Mesodermal cell (in vitro differentiated cells): Measurements from ENCODE around the gene LHX1.

Source experiments
- H3K27ac ChIP-seq: 2 replicates; pipeline ENCODE4 v1.7.0; 2013; ENCODE audit warnings: mild to moderate bottlenecking, low read depth, low read length, moderate library complexity; ENCODE audit not compliant: severe bottlenecking
- H3K36me3 ChIP-seq: 2 replicates; pipeline ENCODE4 v1.7.1; 2013; ENCODE audit warnings: mild to moderate bottlenecking, low read length, moderate library complexity; ENCODE audit not compliant: control insufficient read depth, insufficient read depth
- H3K4me1 ChIP-seq: one replicate; pipeline ENCODE4 v1.7.1; 2013; ENCODE audit warnings: mild to moderate bottlenecking, low read length; ENCODE audit not compliant: insufficient read depth, control insufficient read depth, poor library complexity, severe bottlenecking
- H3K4me3 ChIP-seq: 2 replicates; pipeline ENCODE4 v1.7.0; 2013; ENCODE audit warnings: low read length, control low read depth, mild to moderate bottlenecking; ENCODE audit not compliant: insufficient read depth, poor library complexity, severe bottlenecking; ENCODE audit errors: extremely low read depth
- H3K9me3 ChIP-seq: 2 replicates; pipeline ENCODE4 v1.7.1; 2013; ENCODE audit warnings: mild to moderate bottlenecking, low read length, moderate library complexity; ENCODE audit not compliant: control insufficient read depth
- WGBS, 2 experiments: methylation state at CpG; one replicate each; pipeline ENCODE4 v1.1.5; 2013; ENCODE audit warnings: missing lambda C conversion rate in 2 of 2; ENCODE audit not compliant: insufficient coverage in 2 of 2; 5-methylcytosine and 5-hydroxymethylcytosine counted together

LHX1 gene

DNA sequence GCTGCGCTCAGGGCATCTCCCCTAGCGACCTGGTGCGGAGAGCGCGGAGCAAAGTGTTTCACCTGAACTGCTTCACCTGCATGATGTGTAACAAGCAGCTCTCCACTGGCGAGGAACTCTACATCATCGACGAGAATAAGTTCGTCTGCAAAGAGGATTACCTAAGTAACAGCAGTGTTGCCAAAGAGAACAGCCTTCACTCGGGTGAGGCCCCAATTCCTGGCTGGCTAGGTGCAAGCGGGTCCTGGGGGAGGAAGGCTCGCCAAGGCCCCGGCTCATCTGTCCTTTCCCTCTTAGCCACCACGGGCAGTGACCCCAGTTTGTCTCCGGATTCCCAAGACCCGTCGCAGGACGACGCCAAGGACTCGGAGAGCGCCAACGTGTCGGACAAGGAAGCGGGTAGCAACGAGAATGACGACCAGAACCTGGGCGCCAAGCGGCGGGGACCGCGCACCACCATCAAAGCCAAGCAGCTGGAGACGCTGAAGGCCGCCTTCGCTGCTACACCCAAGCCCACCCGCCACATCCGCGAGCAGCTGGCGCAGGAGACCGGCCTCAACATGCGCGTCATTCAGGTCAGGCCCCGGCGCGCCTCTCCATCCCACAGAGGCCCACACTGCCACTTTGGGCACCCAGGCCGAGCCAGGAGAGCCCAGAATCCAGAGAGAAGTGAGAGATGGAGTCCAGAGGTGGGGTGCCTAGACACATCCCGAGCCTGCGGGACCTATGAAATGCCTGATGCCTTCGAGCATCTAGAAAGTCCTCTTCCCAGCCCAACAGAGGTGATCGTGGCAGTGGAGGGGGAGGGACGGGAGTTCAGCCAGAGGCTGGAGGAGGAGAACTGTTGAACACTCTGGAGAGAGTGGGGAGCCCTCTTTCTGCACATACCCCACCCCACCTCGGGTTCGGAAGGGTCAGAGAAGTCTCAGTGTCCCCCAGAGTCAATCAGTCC is 3.3 kb downstream of the LHX1 start:
- Histone ChIP-seq H3K9me3 (no peaks in the 10 kb centered on the region), H3K4me3 (no peak overlapping the region), H3K36me3 (no peaks in the 10 kb centered on the region), H3K4me1 (peaks cover 30% of the 10 kb centered on the region), H3K27ac (no peak overlapping the region)
- WGBS, 2 experiments, result 17 to 19% methylated on average over 31 to 49 of the region's 52 CpGs

GRCh38 chr17:36941265-36942010 is 4.2 kb downstream of the LHX1 start:
- Histone ChIP-seq H3K27ac (no peak overlapping the region), H3K36me3 (no peaks in the 10 kb centered on the region), H3K4me1 (peaks cover 24% of the 10 kb centered on the region), H3K4me3 (peak overlapping the region; percentile 29), H3K9me3 (no peaks in the 10 kb centered on the region)
- 34 to 36% methylated on average over 6 to 10 of the region's 17 CpGs for WGBS, 2 experiments

DNA sequence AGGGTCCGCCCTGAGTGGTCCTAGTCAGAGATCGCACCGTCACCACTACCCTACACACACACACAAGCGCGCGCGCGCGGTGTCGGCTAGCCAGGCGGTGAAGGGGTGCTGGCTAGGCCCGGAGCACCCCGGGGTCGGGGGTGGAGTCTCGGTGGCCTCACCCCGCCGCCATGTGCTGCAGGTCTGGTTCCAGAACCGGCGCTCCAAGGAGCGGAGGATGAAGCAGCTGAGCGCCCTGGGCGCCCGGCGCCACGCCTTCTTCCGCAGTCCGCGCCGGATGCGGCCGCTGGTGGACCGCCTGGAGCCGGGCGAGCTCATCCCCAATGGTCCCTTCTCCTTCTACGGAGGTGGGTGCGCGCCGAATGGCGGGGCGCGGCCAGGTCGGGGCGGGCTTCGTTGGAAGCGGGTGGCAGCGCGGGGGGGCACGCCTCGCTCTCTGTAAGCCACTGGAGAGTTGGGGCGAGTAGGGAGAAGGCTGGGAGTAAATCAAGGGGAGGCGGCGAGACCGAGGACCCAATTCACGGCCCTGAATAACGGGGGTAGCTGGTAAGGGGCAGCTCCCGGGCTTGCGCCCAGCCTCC is 4.8 kb downstream of the LHX1 start:
- 2 to 6% methylated on average over 33 to 41 of the region's 57 CpGs for WGBS, 2 experiments
- Histone ChIP-seq H3K4me1 (peaks cover 24% of the 10 kb centered on the region), H3K27ac (no peak overlapping the region), H3K9me3 (no peaks in the 10 kb centered on the region), H3K36me3 (no peaks in the 10 kb centered on the region), H3K4me3 (peak overlapping the region; percentile 29)

- Histone ChIP-seq H3K4me1 (peaks cover 20% of the 10 kb centered on the region), H3K27ac (no peak overlapping the region), H3K4me3 (peak overlapping the region; percentile 29), H3K9me3 (no peaks in the 10 kb centered on the region), H3K36me3 (no peaks in the 10 kb centered on the region)
- 1 to 7% methylated on average over 20 to 48 of the region's 59 CpGs for WGBS, 2 experiments
These were observed 5.4 kb downstream of the LHX1 start for GRCh38 chr17:36942631-36943125.

- H3K4me3 ChIP-seq, result peak overlapping the region; percentile 2
- 15 to 23% methylated on average over 15 to 31 of the region's 44 CpGs for WGBS, 2 experiments
These were observed 6.2 kb downstream of the LHX1 start for GRCh38 chr17:36943250-36944191.

GRCh38 chr17:36944553-36944952 is 7.3 kb downstream of the LHX1 start:
- no peak overlapping the region for H3K4me3 ChIP-seq
- H3K36me3 ChIP-seq, result no peaks in the 10 kb centered on the region
- no peak overlapping the region for H3K27ac ChIP-seq
- H3K4me1 ChIP-seq, result peaks cover 9% of the 10 kb centered on the region
- WGBS, 2 experiments, result no CpG with 5 or more reads among the region's 1 CpG
- H3K9me3 ChIP-seq, result no peaks in the 10 kb centered on the region

More at GRCh38 chr17:36943250-36944191, 6.2 kb downstream of the LHX1 start:
- Histone ChIP-seq H3K4me1 (peaks cover 16% of the 10 kb centered on the region), H3K27ac (no peak overlapping the region), H3K9me3 (no peaks in the 10 kb centered on the region), H3K36me3 (no peaks in the 10 kb centered on the region)

DNA sequence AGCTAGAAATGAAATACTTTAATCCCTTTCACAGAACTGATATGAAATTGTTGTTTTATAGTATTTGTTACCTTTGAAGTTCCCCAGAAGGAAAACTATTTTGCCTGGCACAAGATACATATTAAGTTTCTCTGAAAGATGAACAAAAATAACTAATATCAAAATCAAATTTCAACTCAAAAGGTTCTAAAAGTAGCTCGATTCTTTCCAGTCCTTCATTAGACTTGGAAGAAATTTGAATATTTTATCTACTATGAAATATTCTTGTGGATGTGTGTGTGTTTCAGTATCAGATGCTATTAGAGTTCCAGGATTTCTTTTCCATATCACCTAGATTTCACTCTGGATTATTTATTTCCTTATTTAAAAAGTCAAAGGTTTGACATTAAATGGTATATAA is 7.9 kb downstream of the LHX1 start:
- H3K27ac ChIP-seq, result no peak overlapping the region
- H3K4me1 ChIP-seq, result peaks cover 8% of the 10 kb centered on the region
- H3K9me3 ChIP-seq, result no peaks in the 10 kb centered on the region
- H3K4me3 ChIP-seq, result no peak overlapping the region
- peaks cover under 1% of the 10 kb centered on the region for H3K36me3 ChIP-seq
- WGBS, 2 experiments, result no CpG with 5 or more reads among the region's 1 CpG

GRCh38 chr17:36945959-36946725 is 8.9 kb downstream of the LHX1 start:
- Histone ChIP-seq H3K27ac (no peak overlapping the region), H3K4me3 (no peak overlapping the region), H3K36me3 (peaks cover 10% of the 10 kb centered on the region), H3K4me1 (peaks cover 8% of the 10 kb centered on the region), H3K9me3 (no peaks in the 10 kb centered on the region)
- 20 to 22% methylated on average over 27 to 30 of the region's 30 CpGs for WGBS, 2 experiments

- H3K4me3 ChIP-seq, result no peak overlapping the region
- no peaks in the 10 kb centered on the region for H3K9me3 ChIP-seq
- no peak overlapping the region for H3K27ac ChIP-seq
- peaks cover 15% of the 10 kb centered on the region for H3K36me3 ChIP-seq
- peaks cover 6% of the 10 kb centered on the region for H3K4me1 ChIP-seq
- 51 to 61% methylated on average over 2 of the region's 2 CpGs for WGBS, 2 experiments
These were observed 9.4 kb downstream of the LHX1 start for GRCh38 chr17:36946726-36947091.
